K562 (cell line): ENCODE measurements around the gene RPS6KA4.

ENCODE experiments used
- AFF4 ChIP-seq: sonication (generic); formaldehyde crosslinking; IDR thresholded peaks from 2 replicates; pipeline ENCODE4 v1.8.0; 2023; ENCODE audit warnings: mild to moderate bottlenecking, missing genetic modification reagents
- CC2D1A ChIP-seq: fragments of 450-650 bp; IDR thresholded peaks from 2 replicates; pipeline ENCODE4 v1.6.1; 2017; ENCODE audit warnings: mild to moderate bottlenecking
- CTCF ChIP-seq, 3 experiments: IDR thresholded peaks in 2 of 3; conservative IDR thresholded peaks in 1 of 3; 2 replicates each; pipeline ENCODE4 v1.5.1; 2011 to 2012; ENCODE audit warnings: low read length in 3 of 3, mild to moderate bottlenecking in 3 of 3, control low read depth in 2 of 3, improper control_type of control experiment in 1 of 3, inconsistent platforms in 1 of 3, low read depth in 1 of 3, mixed read lengths in 1 of 3, moderate library complexity in 1 of 3; ENCODE audit not compliant: insufficient read depth in 2 of 3
- ETV5 ChIP-seq: sonication (generic); formaldehyde crosslinking; IDR thresholded peaks from 2 replicates; pipeline ENCODE4 v1.4.0; 2020; ENCODE audit warnings: low read depth, mild to moderate bottlenecking, missing genetic modification reagents
- EZH2 ChIP-seq: IDR thresholded peaks from 2 replicates; pipeline ENCODE4 v1.6.1; 2012; ENCODE audit warnings: low read depth, mild to moderate bottlenecking, inconsistent platforms, low read length, borderline replicate concordance
- FOS ChIP-seq: IDR thresholded peaks from 3 replicates; pipeline ENCODE4 v1.6.1; 2011; ENCODE audit not compliant: insufficient read length; ENCODE audit errors: extremely low read depth
- FOXK2 ChIP-seq, 2 experiments: fragments of 450-650 bp; IDR thresholded peaks in 1 of 2; conservative IDR thresholded peaks in 1 of 2; 2 replicates each; pipeline ENCODE4 v1.6.1; 2016; ENCODE audit warnings: low read depth in 2 of 2, mild to moderate bottlenecking in 1 of 2
- JUND ChIP-seq, 2 experiments: IDR thresholded peaks; 2 replicates in 1 of 2; 3 replicates in 1 of 2; pipeline ENCODE4 v1.6.1; 2011; ENCODE audit warnings: borderline replicate concordance in 2 of 2, low read depth in 2 of 2, low read length in 2 of 2, improper control_type of control experiment in 1 of 2, missing biosample characterization in 1 of 2, missing genetic modification characterization in 1 of 2, missing genetic modification reagents in 1 of 2
- KAT7 ChIP-seq: sonication (generic); formaldehyde crosslinking; IDR thresholded peaks from 2 replicates; pipeline ENCODE4 v1.8.0; 2022; ENCODE audit warnings: missing genetic modification reagents, mild to moderate bottlenecking, borderline replicate concordance
- KLF10 ChIP-seq: fragments of 250-450 bp; sonication (Bioruptor Pico); IDR thresholded peaks from 2 replicates; pipeline ENCODE4 v1.6.1; 2021; ENCODE audit warnings: matching md5 sums
- MAZ ChIP-seq, 2 experiments: fragments of 450-650 bp in 1 of 2; sonication (generic) in 1 of 2; formaldehyde crosslinking; IDR thresholded peaks in 1 of 2; conservative IDR thresholded peaks in 1 of 2; 2 replicates each; pipeline versions ENCODE4 v1.4.0 to v1.5.0; 2020; ENCODE audit warnings: mild to moderate bottlenecking in 1 of 2, missing genetic modification reagents in 1 of 2
- POLR2A ChIP-seq: fragments of 450-650 bp; conservative IDR thresholded peaks from 2 replicates; pipeline ENCODE4 v1.6.1; 2016
- SRSF9 ChIP-seq: fragments of 200-400 bp; formaldehyde crosslinking; IDR thresholded peaks from 2 replicates; pipeline ENCODE4 v1.6.1; 2017; ENCODE audit warnings: low read depth, low read length, borderline replicate concordance
- ZNF121 ChIP-seq: sonication (generic); formaldehyde crosslinking; conservative IDR thresholded peaks from 2 replicates; pipeline ENCODE4 v1.8.0; 2022; ENCODE audit warnings: missing genetic modification reagents

GRCh38 chr11:64351136-64351631, 7.8 kb upstream of the RPS6KA4 start:
- no peak for TF ChIP-seq CTCF (IDR thresholded peaks at IDR 0.05 in 2 of 3, conservative IDR thresholded peaks at IDR 0.05 in 1 of 3; ENCODE audit: insufficient read depth in 2 of 3, low read depth in 1 of 3, low read length in 3 of 3)
- no peak for TF ChIP-seq ZNF121
- no peak for TF ChIP-seq CC2D1A
- no peak for TF ChIP-seq ETV5
- TF ChIP-seq MAZ (CRISPR knock-in tag; conservative IDR thresholded peaks at IDR 0.05 in 1 of 2, IDR thresholded peaks at IDR 0.05 in 1 of 2): no peak
- TF ChIP-seq SRSF9: no peak
- no peak for TF ChIP-seq KAT7 (CRISPR knock-in tag)
- TF ChIP-seq EZH2: no peak
- no peak for TF ChIP-seq JUND (IDR thresholded peaks at IDR 0.05; ENCODE audit: borderline replicate concordance, low read depth, low read length)
- TF ChIP-seq JUND (tag; IDR thresholded peaks at IDR 0.05; ENCODE audit: borderline replicate concordance, low read depth, low read length): no peak
- TF ChIP-seq AFF4 (CRISPR knock-in tag): no peak
- TF ChIP-seq FOXK2 (conservative IDR thresholded peaks at IDR 0.05 in 1 of 2, IDR thresholded peaks at IDR 0.05 in 1 of 2; ENCODE audit: low read depth in 2 of 2): no peak
- no peak for TF ChIP-seq POLR2A
- TF ChIP-seq FOS: no peak
- no peak for TF ChIP-seq KLF10 (CRISPR knock-in tag)
